Nephron progenitor cell (in vitro differentiated cells): ENCODE measurements around the gene KRTAP2-4.
A peak's percentile ranks its signal among the peaks of the same experiment; 100 is the strongest.

ENCODE experiments used
- DNase-seq: peaks from one replicate; pipeline ENCODE4 v3.0.0; 2021
- H3K27ac Mint-ChIP-seq: 2 replicates; pipeline ENCODE4 v1.8.0; 2021; ENCODE audit warnings: mild to moderate bottlenecking, moderate library complexity, mixed read lengths
- H3K27me3 Mint-ChIP-seq: 2 replicates; pipeline ENCODE4 v1.8.0; 2021; ENCODE audit warnings: mild to moderate bottlenecking, low read depth, mixed read lengths; ENCODE audit not compliant: poor library complexity
- H3K36me3 Mint-ChIP-seq: 2 replicates; pipeline ENCODE4 v1.8.0; 2021; ENCODE audit warnings: low read depth, mixed read lengths
- H3K4me1 Mint-ChIP-seq: 2 replicates; pipeline ENCODE4 v1.8.0; 2021; ENCODE audit warnings: mixed read lengths
- H3K4me3 Mint-ChIP-seq: 2 replicates; pipeline ENCODE4 v1.8.0; 2021; ENCODE audit warnings: mild to moderate bottlenecking, moderate library complexity, mixed read lengths
- H3K9me3 Mint-ChIP-seq: 2 replicates; pipeline ENCODE4 v1.8.0; 2021; ENCODE audit warnings: mild to moderate bottlenecking, moderate library complexity, mixed read lengths
- CTCF ChIP-seq: fragments of 200-600 bp; sonication (generic); IDR thresholded peaks from 2 replicates; pipeline ENCODE4 v1.5.0; 2021; ENCODE audit warnings: antibody characterized with exemption

Gene KRTAP2-4

DNA sequence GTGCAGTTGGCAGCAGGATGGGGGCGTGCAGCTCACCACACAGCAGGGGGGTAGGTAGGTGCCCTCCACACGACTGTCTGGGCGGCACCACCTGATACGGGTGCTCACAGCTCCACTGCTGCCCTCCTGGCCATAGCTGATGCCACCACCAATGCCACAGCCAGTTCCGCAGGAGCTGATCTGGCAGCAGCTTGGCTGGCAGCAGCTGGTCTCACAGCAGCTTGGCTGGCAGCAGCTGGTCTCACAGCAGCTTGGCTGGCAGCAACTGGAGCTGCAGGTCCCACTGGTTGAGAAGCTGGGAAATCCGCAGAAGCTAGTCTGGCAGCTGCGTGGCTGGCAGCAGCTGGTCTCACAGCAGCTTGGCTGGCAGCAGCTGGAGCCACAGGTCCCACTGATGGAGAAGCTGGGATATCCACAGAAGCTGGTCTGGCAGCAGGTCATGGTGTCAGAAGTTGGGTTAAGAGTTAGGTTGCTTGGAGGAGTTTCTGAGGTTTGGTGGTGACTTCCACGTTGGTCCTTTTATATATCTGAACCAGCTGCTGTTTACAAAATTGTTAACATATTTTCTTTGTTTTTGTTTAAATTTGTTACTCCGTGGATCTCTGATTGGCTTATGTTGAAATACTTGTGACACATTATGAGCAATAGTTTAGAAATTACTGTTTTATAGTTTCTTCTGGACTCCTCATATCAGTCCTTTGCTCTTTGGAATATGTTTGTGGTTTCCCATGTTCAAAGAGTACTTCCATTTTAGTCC, 38.8 kb downstream of the KRTAP2-4 start, which contains the start of gene KRTAP1-5:
KRTAP1-5 (minus strand) TSS at position 494 of the 757 bp plus-strand sequence; CDS start at position 441, 53 bp downstream.
- no peaks in the 10 kb centered on the region for H3K36me3 Mint-ChIP-seq
- no peak for DNase-seq
- H3K4me1 Mint-ChIP-seq = no peaks in the 10 kb centered on the region
- no peak for TF ChIP-seq CTCF
- no peak within 1 kb of the TSS for H3K27ac Mint-ChIP-seq
- H3K4me3 Mint-ChIP-seq = no peak within 1 kb of the TSS
- peaks cover 4% of the 10 kb centered on the region for H3K27me3 Mint-ChIP-seq
- H3K9me3 Mint-ChIP-seq = peaks cover 5% of the 10 kb centered on the region

DNA sequence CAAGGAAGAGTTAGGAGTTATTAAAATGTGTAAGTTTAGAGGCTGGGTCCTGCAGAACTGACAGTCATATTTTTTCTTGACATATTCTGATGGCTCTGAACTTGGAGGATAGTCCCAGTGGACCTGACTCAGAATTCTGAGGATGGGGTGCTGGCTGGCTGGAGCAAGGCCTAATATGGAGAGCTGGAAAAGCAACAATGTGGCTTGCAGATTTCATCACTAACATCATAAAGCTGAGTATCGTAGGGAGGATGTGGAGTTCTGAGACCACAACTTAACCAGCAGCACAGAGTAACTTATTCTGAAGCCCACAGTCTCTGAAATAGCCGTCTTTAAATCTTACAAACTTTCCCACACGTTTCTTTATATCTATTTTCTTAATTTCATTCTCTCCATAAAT, 41.0 kb downstream of the KRTAP2-4 start:
- no peaks in the 10 kb centered on the region for H3K36me3 Mint-ChIP-seq
- DNase-seq = no peak
- TF ChIP-seq CTCF = no peak
- peaks cover 5% of the 10 kb centered on the region for H3K9me3 Mint-ChIP-seq
- no peak overlapping the region for H3K27ac Mint-ChIP-seq
- peaks cover 4% of the 10 kb centered on the region for H3K27me3 Mint-ChIP-seq
- no peaks in the 10 kb centered on the region for H3K4me1 Mint-ChIP-seq
- H3K4me3 Mint-ChIP-seq = no peak overlapping the region

DNA sequence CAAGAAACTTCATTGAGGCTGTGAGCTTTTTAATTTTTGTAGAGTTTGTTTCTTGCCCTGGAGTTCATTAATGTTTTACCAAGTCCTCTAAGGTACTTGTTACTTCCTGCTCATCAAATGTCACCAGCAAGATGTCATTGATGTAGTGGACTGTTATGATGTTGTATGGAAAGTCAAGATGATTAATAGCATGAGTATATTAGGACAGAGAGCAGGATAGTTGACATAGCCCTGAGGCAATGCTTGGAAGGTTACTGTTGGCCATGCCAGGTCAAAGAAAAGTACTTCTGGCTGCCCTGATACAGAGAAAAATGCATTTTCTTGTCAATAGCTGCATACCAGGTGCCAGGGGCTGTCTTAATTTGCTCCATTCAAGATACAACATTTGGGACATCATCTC, 45.3 kb downstream of the KRTAP2-4 start:
- H3K27me3 Mint-ChIP-seq = no peaks in the 10 kb centered on the region
- no peak for DNase-seq

DNA sequence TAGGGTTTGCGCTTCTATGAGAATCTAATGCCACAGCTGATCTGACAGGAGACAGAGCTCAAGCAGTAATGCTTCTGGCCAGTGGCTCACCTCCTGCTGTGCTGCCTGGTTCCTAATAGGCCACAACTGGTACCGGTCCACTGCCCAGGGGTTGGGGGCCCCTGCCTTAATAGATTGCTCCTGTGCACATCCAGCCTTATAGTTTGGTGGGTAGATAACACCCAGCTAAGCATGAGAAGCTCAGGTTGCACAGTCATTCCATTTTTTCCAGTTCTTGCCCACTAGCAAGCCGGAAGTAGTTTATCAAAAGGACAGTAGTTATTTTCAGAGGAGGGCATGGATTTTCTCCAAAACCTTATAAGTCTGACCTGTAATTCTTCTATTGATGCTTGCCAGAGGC, 46.3 kb downstream of the KRTAP2-4 start:
- no peak overlapping the region for H3K4me3 Mint-ChIP-seq
- H3K4me1 Mint-ChIP-seq = no peaks in the 10 kb centered on the region
- no peaks in the 10 kb centered on the region for H3K36me3 Mint-ChIP-seq
- no peaks in the 10 kb centered on the region for H3K27me3 Mint-ChIP-seq
- H3K27ac Mint-ChIP-seq = no peak overlapping the region
- DNase-seq = no peak
- TF ChIP-seq CTCF = no peak
- peaks cover 5% of the 10 kb centered on the region for H3K9me3 Mint-ChIP-seq

More for the DNA sequence above, 45.3 kb downstream of the KRTAP2-4 start:
- Mint-ChIP-seq H3K9me3 (peaks cover 5% of the 10 kb centered on the region), H3K4me1 (no peaks in the 10 kb centered on the region), H3K4me3 (no peak overlapping the region), H3K27ac (no peak overlapping the region), H3K36me3 (no peaks in the 10 kb centered on the region)
- no peak for TF ChIP-seq CTCF

- H3K4me3 Mint-ChIP-seq = no peak overlapping the region
- H3K27ac Mint-ChIP-seq = no peak overlapping the region
- no peaks in the 10 kb centered on the region for H3K4me1 Mint-ChIP-seq
- H3K9me3 Mint-ChIP-seq = peaks cover 5% of the 10 kb centered on the region
- no peaks in the 10 kb centered on the region for H3K36me3 Mint-ChIP-seq
- no peak for DNase-seq
- H3K27me3 Mint-ChIP-seq = no peaks in the 10 kb centered on the region
- TF ChIP-seq CTCF = no peak
These were observed 47.1 kb downstream of the KRTAP2-4 start for GRCh38 chr17:41018541-41018940.

GRCh38 chr17:41016578-41017215, 49.0 kb downstream of the KRTAP2-4 start:
- no peaks in the 10 kb centered on the region for H3K27me3 Mint-ChIP-seq
- no peaks in the 10 kb centered on the region for H3K4me1 Mint-ChIP-seq
- H3K27ac Mint-ChIP-seq = peak overlapping the region; percentile 37

More at GRCh38 chr17:41016578-41017215, 49.0 kb downstream of the KRTAP2-4 start:
- no peak for DNase-seq
- TF ChIP-seq CTCF = no peak
- no peaks in the 10 kb centered on the region for H3K36me3 Mint-ChIP-seq
- no peaks in the 10 kb centered on the region for H3K9me3 Mint-ChIP-seq
- H3K4me3 Mint-ChIP-seq = no peak overlapping the region
